Measurements from ENCODE around the gene KCTD14. TPM values are rescaled to one million over a fixed set of nuclear protein-coding genes. Genes with fewer than 3 reads are reported as not detected.

The KCTD14 gene
- total RNA-seq, 1 experiment from 2014 or later = 1.6 TPM

GRCh38 chr11:77967121-77967520, 56.0 kb downstream of the KCTD14 start:
- Histone ChIP-seq H3K4me3 (ENCODE audit: low read length) (no peak overlapping the region), H3K27me3 (ENCODE audit: low read length) (no peaks in the 10 kb centered on the region), H3F3A (ENCODE audit: low read length, unreplicated experiment) (no peaks in the 10 kb centered on the region), H2AFZ (ENCODE audit: low read length) (no peak overlapping the region), H4K20me1 (ENCODE audit: low read length) (0 out of 2 replicates have a peak, but pooled peaks cover 2% of the 10 kb centered on the region), H3K27ac (ENCODE audit: low read length) (no peak overlapping the region), H3K9me3 (ENCODE audit: low read length) (no peaks in the 10 kb centered on the region), H3K36me3 (ENCODE audit: low read depth, low read length) (0 out of 2 replicates have a peak, but pooled peaks cover 3% of the 10 kb centered on the region), H3K79me2 (ENCODE audit: low read length) (no peaks in the 10 kb centered on the region), H3K9ac (ENCODE audit: low read length) (no peak overlapping the region), H3K4me2 (ENCODE audit: low read length) (no peak overlapping the region), H3K4me1 (ENCODE audit: insufficient read depth, low read length) (no peaks in the 10 kb centered on the region), H3K9me2 (replicated peaks; ENCODE audit: low read length) (no peaks in the 10 kb centered on the region)
- no TSS peak for BruUV-seq (replicated peaks)
- TF ChIP-seq, protein P1, sequence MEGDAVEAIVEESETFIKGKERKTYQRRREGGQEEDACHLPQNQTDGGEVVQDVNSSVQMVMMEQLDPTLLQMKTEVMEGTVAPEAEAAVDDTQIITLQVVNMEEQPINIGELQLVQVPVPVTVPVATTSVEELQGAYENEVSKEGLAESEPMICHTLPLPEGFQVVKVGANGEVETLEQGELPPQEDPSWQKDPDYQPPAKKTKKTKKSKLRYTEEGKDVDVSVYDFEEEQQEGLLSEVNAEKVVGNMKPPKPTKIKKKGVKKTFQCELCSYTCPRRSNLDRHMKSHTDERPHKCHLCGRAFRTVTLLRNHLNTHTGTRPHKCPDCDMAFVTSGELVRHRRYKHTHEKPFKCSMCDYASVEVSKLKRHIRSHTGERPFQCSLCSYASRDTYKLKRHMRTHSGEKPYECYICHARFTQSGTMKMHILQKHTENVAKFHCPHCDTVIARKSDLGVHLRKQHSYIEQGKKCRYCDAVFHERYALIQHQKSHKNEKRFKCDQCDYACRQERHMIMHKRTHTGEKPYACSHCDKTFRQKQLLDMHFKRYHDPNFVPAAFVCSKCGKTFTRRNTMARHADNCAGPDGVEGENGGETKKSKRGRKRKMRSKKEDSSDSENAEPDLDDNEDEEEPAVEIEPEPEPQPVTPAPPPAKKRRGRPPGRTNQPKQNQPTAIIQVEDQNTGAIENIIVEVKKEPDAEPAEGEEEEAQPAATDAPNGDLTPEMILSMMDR (conservative IDR thresholded peaks at IDR 0.05; ENCODE audit: low read depth, low read length) = no peak
- TF ChIP-seq EZH2phosphoT487 (IDR thresholded peaks at IDR 0.05; ENCODE audit: borderline replicate concordance, low read length) (no peak), EZH2 (IDR thresholded peaks at IDR 0.05; ENCODE audit: low read length, unreplicated experiment) (no peak)
- ATAC-seq = no peak
- DNase-seq = no peak
- ChIA-PET CTCF (no interaction called here), POLR2A (ENCODE audit: unreplicated experiment) (no interaction called here)
- intact Hi-C loops (cut with micrococcal nuclease) = no loop called here

DNA sequence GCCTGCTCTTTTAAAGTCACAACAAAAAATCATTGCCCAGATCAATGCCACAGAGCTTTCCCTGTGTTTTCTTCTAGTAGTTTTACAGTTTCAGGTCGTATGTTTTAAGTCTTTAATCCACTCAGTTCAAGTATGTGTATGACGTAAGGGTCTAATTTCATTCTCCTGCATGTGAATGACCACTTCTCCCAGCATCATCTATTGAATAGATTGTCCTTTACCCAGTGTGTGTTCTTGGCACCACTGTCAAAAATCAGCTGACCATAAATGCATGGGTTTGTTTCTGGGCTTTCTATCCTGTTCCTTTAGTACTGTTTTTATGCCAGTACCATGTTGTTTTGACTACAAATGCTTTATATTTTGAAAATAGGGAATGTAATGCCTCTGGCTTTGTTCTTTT, 56.7 kb downstream of the KCTD14 start:
- Histone ChIP-seq H3K9ac (ENCODE audit: low read length) (no peak overlapping the region), H3K9me3 (ENCODE audit: low read length) (no peaks in the 10 kb centered on the region), H4K20me1 (ENCODE audit: low read length) (0 out of 2 replicates have a peak, but pooled peaks cover 2% of the 10 kb centered on the region), H3K4me2 (ENCODE audit: low read length) (no peak overlapping the region), H3K4me3 (ENCODE audit: low read length) (no peak overlapping the region), H3K27ac (ENCODE audit: low read length) (no peak overlapping the region), H3F3A (ENCODE audit: low read length, unreplicated experiment) (no peaks in the 10 kb centered on the region), H2AFZ (ENCODE audit: low read length) (no peak overlapping the region), H3K79me2 (ENCODE audit: low read length) (no peaks in the 10 kb centered on the region), H3K27me3 (ENCODE audit: low read length) (no peaks in the 10 kb centered on the region), H3K36me3 (ENCODE audit: low read depth, low read length) (0 out of 2 replicates have a peak, but pooled peaks cover 3% of the 10 kb centered on the region), H3K4me1 (ENCODE audit: insufficient read depth, low read length) (no peaks in the 10 kb centered on the region), H3K9me2 (replicated peaks; ENCODE audit: low read length) (no peaks in the 10 kb centered on the region)
- intact Hi-C loops (cut with micrococcal nuclease) = no loop called here
- ATAC-seq (no peak), DNase-seq (no peak)
- BruUV-seq (replicated peaks) = no TSS peak
- ChIA-PET POLR2A (ENCODE audit: unreplicated experiment) (no interaction called here), CTCF (no interaction called here)
- TF ChIP-seq EZH2 (IDR thresholded peaks at IDR 0.05; ENCODE audit: low read length, unreplicated experiment) (no peak), EZH2phosphoT487 (IDR thresholded peaks at IDR 0.05; ENCODE audit: borderline replicate concordance, low read length) (no peak)
- TF ChIP-seq, protein P1 (conservative IDR thresholded peaks at IDR 0.05; ENCODE audit: low read depth, low read length) = no peak

Other genes with a start within 250 kb of the KCTD14 start
- 30.0 and 58.7 TPM in 2 replicates for gene RSF1, start 202.6 kb downstream of the KCTD14 start, total RNA-seq (2014; rRNA removed)
- gene AAMDC, start 202.1 kb downstream of the KCTD14 start, total RNA-seq (2014; rRNA removed) = 14.4 and 18.0 TPM in 2 replicates
- gene INTS4, start 28.6 kb downstream of the KCTD14 start, total RNA-seq (2014; rRNA removed) = 42.2 and 50.8 TPM in 2 replicates
- gene THRSP, start 40.6 kb upstream of the KCTD14 start, total RNA-seq (2014; rRNA removed) = not detected in 2 replicates
- gene NDUFC2, start 56.6 kb upstream of the KCTD14 start, total RNA-seq (2014; rRNA removed) = 304 and 322 TPM in 2 replicates
- gene ALG8, start 116.3 kb upstream of the KCTD14 start, total RNA-seq (2014; rRNA removed) = 73.6 and 78.7 TPM in 2 replicates
- gene KCTD21, start 165.3 kb upstream of the KCTD14 start, total RNA-seq (2014; rRNA removed) = 9.4 and 13.0 TPM in 2 replicates
- 8.5 and 12.0 TPM in 2 replicates for gene USP35, start 165.6 kb upstream of the KCTD14 start, total RNA-seq (2014; rRNA removed)

Measured in PC-3 (cell line).